Activated CD8-positive, alpha-beta memory T cell treated with anti-CD3 and anti-CD28 coated beads for 48 hours (primary cell): Measurements from ENCODE around the gene MRAP2.
"Not testable (repeated sequence)": the region's sequence is repeated elsewhere in the genome, so short reads cannot be mapped to it uniquely, and the experiment has no call there.

Experiments
- DNase-seq, 3 experiments: peaks; one replicate each; pipeline ENCODE4 v3.0.0-alpha.2; 2020; ENCODE audit warnings: low read depth in 2 of 3, low spot score in 2 of 3

The MRAP2 gene

GRCh38 chr6:84028350-84028749 is 5.2 kb upstream of the MRAP2 start:
- no peak for DNase-seq

GRCh38 chr6:84032000-84032399 is 1.6 kb upstream of the MRAP2 start:
- DNase-seq: not testable (repeated sequence)

- DNase-seq: no peak
Observed at GRCh38 chr6:84035484-84035883, 1.9 kb downstream of the MRAP2 start.

- no peak for DNase-seq
Observed at GRCh38 chr6:84037425-84038089, 4.0 kb downstream of the MRAP2 start.

GRCh38 chr6:84042603-84043002 is 9.0 kb downstream of the MRAP2 start:
- DNase-seq: no peak

- no peak for DNase-seq
Observed at GRCh38 chr6:84043555-84043954, 10.0 kb downstream of the MRAP2 start.

- no peak for DNase-seq
Observed at GRCh38 chr6:84046755-84047154, 13.2 kb downstream of the MRAP2 start.

GRCh38 chr6:84048588-84048987 is 15.0 kb downstream of the MRAP2 start:
- DNase-seq: no peak

GRCh38 chr6:84050408-84050807 is 16.8 kb downstream of the MRAP2 start:
- no peak for DNase-seq

- DNase-seq: no peak
Observed at GRCh38 chr6:84052204-84052882, 18.8 kb downstream of the MRAP2 start.

GRCh38 chr6:84052883-84053241 is 19.3 kb downstream of the MRAP2 start:
- DNase-seq: no peak

- DNase-seq: no peak
Observed at GRCh38 chr6:84055647-84056046, 22.1 kb downstream of the MRAP2 start.

- no peak for DNase-seq
Observed at GRCh38 chr6:84057908-84058307, 24.3 kb downstream of the MRAP2 start.

- no peak for DNase-seq
Observed at GRCh38 chr6:84059082-84059481, 25.5 kb downstream of the MRAP2 start.

- no peak for DNase-seq
Observed at GRCh38 chr6:84061174-84061573, 27.6 kb downstream of the MRAP2 start.

GRCh38 chr6:84061613-84062398 is 28.2 kb downstream of the MRAP2 start:
- DNase-seq: no peak

- no peak for DNase-seq
Observed at GRCh38 chr6:84062519-84063154, 29.1 kb downstream of the MRAP2 start.

GRCh38 chr6:84065693-84066290 is 32.2 kb downstream of the MRAP2 start:
- no peak for DNase-seq

GRCh38 chr6:84066536-84066935 is 33.0 kb downstream of the MRAP2 start:
- no peak for DNase-seq

GRCh38 chr6:84068873-84069272 is 35.3 kb downstream of the MRAP2 start:
- not testable (repeated sequence) for DNase-seq

GRCh38 chr6:84072442-84072997 is 38.9 kb downstream of the MRAP2 start:
- DNase-seq: no peak
